IPS-NIHi7 (cell line): ENCODE results near the gene GPC6.
A peak's percentile ranks its signal among the peaks of the same experiment; 100 is the strongest.

Source experiments
- DNase-seq: peaks from one replicate; pipeline ENCODE4 v3.0.0; 2012; ENCODE audit warnings: mixed read lengths; ENCODE audit errors: extremely low spot score

Gene GPC6

DNA sequence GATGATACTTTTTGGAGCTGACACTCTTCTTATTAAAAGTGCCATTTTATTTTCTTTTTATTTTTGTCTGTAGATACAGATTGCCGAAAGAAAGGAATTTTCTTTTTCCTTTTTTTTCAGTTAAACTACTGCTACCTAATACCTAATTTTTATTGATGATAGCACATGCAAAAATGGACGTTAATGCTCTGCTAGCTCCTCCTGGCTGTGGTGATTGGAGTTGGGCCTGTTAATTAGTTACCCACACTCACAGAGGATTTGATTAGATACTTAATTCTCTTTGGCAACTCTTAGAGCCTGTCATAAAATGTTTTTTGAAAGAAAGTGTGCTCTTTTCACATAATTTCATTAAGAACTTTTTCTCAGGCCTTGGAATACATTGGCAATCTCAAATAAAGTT lies 886.1 kb downstream of the GPC6 start:
- DNase-seq, result no peak

DNA sequence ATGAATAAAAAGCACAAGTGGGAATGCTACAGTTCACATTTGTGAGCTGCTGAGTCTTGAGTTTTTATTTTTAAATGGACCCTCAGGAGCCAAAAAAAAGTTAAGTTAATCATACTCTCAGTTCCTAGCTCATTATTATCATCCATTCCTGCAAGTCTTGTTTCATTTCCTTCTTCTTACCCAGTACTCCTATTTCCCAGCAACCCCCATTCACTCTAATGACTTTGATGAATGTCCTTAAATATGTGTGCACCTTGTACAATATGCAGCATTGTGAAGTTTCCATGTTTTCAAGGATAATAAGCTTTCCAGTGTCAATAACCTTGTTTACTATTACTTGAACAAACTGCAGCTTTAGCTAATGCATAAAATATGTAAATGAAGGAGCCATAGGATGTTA lies 886.6 kb downstream of the GPC6 start:
- DNase-seq, result no peak

DNA sequence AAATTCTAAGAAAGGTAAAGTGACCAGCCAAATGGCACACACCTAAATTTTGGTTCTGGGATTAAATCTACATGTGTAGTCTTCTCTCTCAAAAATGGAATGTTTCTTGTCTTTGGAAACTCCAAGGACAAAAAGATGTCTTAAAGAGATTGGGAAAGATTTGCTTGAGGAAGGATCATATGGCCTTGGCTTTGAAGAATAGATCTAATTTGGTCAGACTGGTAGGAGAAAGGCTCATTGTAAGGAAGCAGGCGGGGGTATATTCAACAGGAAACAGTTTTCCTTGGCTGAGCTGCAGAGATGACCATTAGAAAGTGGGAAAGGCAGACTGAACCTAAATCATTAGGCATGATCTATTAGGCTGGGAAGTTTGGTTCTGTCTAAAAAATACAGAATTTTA lies 887.6 kb downstream of the GPC6 start:
- no peak for DNase-seq

GRCh38 chr13:94115054-94115453 lies 888.4 kb downstream of the GPC6 start:
- no peak for DNase-seq

DNA sequence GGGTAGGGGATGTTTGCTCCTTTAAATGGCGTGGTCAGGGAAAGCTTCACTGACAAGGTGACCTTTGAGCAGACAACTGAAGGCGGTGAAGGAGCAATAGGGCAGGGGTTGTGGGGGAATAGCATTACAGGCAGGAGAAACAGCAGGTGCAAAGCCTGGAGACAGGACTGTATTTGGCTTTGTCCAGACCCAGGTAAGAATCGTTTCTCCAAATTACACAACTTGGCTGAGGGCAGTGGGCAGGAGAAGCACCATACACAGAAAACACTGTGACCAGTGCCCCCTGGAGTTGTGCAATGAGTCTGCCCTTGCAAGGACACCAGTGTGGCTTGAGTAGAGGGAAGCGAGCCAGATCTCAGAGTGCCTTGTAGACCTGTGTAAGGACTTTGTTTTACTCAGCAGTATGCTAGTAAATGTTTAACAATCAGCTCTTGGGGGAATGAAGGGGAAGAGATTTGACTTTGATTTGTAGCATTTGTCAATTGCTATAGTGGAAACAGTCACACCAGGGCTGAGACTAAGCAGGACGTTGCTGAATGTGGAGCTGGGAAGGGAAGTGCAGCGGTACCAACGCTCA lies 892.8 kb downstream of the GPC6 start:
- peak; percentile 12 for DNase-seq

GRCh38 chr13:94120878-94121277 lies 894.3 kb downstream of the GPC6 start:
- no peak for DNase-seq

GRCh38 chr13:94121686-94122085 lies 895.1 kb downstream of the GPC6 start:
- DNase-seq, result no peak

DNA sequence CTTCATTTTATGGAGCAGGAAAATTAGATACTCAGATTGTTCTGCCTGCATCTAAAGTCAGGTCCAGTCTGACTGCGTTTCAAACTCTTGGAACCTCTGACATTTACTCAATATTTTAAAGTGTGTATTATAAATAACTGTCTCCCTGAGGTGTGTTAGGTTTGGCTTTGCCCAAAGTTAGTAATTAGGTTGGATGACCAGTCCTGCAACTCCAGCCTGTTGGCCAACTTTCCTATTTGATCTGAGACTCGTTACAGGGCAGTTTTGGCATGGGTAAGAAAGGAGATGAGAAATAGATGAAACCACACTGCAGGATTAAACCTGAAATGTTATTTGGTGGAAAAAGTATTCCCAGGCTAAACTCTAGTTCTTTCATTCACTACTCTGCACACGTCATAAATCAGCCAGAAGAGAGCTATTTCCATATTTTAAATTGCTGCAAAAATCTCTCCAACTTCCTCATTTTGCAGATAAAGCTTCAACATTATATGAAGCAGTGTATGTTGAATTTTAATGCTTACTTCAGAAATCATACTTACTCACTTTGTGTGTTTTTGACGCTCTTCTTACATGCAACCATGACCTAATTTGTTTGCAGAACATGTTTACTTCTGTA lies 895.8 kb downstream of the GPC6 start:
- DNase-seq, result no peak

GRCh38 chr13:94123557-94123956 lies 897.0 kb downstream of the GPC6 start:
- no peak for DNase-seq

GRCh38 chr13:94128430-94128829 lies 901.8 kb downstream of the GPC6 start:
- DNase-seq, result no peak

- DNase-seq, result no peak
Measured at GRCh38 chr13:94129490-94129894, 902.9 kb downstream of the GPC6 start.

DNA sequence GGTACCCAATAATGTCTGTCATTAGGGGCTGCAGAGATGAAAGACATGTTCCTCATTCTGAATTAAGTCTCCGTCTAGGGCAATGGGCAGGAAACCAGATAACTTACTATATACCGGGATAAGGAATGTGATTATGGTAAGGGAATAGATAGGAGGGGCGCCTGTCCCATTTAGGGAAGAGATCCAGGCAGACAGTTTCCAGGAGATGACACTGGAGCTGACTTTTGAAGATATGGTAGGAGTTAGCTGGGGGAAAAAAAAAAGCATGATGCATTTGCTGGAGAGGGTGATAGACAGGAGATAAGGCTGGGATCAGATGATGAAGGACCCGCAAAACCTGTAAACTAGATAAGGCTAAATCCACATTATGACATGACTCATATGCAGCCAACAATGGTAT lies 912.2 kb downstream of the GPC6 start:
- DNase-seq, result no peak

GRCh38 chr13:94139393-94139995 lies 912.9 kb downstream of the GPC6 start:
- DNase-seq, result no peak

DNA sequence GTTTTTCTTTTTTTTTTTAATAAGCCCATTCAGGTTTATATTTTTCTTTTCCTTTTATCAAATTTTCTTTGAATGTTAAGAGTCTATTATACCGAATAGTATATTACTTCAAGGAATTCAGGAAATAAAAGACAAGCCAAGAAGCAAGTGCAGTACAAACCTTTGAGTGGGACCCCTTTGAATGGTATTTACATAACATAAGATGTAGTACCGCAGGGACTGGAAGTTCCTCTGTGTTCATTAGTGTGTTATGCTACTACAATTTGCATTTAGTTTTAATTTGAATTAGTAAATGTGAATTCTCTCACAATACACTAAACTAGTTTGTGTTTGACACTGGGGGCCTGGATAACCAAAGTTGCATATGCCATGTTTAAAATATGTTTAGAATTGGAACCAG lies 913.4 kb downstream of the GPC6 start:
- DNase-seq, result no peak

- no peak for DNase-seq
Measured at GRCh38 chr13:94140511-94140910, 913.9 kb downstream of the GPC6 start.

DNA sequence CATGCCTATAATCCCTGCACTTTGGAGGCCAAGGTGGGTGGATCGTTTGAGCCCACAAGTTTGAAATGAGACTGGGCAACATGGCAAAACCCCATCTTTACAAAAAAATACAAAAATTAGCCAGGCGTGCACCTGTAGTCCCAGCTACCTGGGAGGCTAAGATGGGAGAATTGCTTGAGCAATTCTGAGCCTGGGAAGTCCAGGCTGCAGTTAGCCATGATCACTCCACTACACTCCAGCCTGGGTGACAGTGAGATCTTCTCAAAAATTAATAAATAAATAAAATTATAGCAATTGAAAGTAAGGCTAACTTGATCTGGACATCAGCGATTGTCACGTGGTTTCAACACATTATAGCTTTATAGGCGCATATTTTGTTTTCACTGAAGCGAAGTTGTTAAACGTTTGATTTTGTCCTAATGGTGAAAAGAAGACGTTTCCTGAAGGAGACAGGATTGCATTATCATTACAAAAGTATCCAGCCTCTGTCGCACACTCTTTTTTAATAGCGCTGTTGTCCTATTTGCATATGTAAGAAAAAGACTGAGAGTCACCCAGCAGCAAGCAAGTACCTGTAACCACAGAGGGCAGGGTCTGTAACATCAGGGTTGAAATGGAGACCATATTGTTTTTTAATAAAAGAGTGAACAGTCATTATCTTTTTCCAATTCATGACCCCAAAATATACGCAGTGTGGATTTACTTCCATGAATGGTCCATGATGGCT lies 917.2 kb downstream of the GPC6 start:
- peak; percentile 39 for DNase-seq

DNA sequence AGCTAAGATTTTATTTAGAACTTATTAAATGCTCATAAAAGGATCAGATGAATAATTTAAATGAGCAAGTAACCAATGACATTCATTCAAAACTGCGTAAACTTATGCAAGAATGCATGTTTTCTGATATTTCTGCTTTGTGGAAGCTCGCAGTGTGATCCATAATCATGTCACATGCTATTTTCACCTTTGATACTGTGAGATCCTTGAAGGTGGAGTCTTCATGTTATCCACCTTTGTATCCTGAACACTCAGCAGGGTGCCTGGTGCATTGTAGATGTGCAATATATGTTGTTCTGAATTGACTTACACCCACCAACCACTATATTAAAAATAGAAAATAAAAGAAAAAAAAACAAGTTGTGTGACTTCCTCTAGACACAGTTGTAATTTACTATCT lies 919.4 kb downstream of the GPC6 start:
- DNase-seq, result no peak

DNA sequence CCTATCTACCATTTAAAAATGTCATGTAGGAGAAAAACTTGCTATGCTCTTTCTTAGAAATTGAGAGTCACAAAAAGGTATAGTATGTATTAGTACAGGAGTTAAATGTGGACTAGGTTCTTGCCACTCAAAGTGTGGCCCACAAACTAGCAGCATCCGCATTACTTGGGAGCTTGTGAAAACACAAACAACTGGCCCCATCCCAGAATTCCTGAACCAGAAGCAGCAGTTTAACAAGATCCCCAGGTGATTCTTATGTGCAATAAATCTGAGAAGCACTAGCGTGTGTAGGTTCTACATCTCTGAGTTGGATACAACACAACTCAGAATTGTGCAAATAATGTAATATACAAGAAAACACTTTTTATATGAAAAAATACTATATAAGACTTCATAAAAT lies 927.0 kb downstream of the GPC6 start:
- no peak for DNase-seq

GRCh38 chr13:94154367-94154766 lies 927.8 kb downstream of the GPC6 start:
- DNase-seq, result peak; percentile 28

GRCh38 chr13:94157705-94158218 lies 931.2 kb downstream of the GPC6 start:
- no peak for DNase-seq

- DNase-seq, result no peak
Measured at GRCh38 chr13:94160875-94161274, 934.3 kb downstream of the GPC6 start.

- DNase-seq, result no peak
Measured at GRCh38 chr13:94162289-94162688, 935.7 kb downstream of the GPC6 start.

- no peak for DNase-seq
Measured at GRCh38 chr13:94163535-94163934, 936.9 kb downstream of the GPC6 start.
